Epidermal melanocyte (primary cell): ENCODE measurements around the gene GPM6B.

Experiments
- DNase-seq: peaks from one replicate; pipeline ENCODE4 v3.0.0; 2011; ENCODE audit warnings: low spot score; ENCODE audit not compliant: insufficient read length

GPM6B gene

GRCh38 chrX:13770013-13770535 lies 46.8 kb downstream of the GPM6B start:
- DNase-seq = no peak

DNA sequence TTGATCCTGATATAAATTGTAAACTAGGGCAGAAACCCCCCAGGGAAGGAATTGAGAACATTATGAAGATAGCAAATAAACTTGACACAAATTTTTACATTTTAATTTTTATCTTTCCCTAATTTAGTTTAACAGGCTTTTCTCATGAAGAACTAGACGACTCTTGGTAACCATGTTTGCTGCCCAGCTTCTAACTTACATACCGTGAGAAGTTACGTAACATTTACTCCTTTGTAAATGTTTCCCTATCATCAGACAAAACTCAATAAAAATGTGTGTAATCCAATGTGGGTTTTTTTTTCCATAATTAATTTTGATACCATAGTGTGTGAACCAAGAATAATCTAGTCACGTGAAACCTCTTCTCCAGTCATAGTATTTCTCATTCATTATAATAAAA lies 48.0 kb downstream of the GPM6B start:
- no peak for DNase-seq

DNA sequence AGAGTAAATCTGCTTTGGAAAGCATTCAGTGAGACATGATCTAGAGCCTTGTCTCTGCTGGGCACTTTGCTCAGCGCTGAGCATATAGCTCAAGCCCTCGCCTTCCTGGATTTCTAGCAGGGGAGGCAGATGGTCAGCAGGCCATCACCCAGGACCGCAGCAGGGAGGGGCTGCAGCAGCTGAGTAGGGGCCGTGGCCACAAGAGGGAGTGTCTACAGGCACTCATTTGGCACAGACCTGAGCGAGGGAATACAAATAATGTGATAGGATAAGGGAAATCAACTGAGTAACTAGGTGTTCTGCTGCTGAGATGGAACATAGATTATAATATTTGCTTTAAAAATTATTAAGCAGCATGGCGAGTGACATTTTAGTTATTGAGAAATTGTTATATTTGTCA lies 52.1 kb downstream of the GPM6B start:
- no peak for DNase-seq

- DNase-seq = no peak
Measured at GRCh38 chrX:13764281-13764680, 52.6 kb downstream of the GPM6B start.

DNA sequence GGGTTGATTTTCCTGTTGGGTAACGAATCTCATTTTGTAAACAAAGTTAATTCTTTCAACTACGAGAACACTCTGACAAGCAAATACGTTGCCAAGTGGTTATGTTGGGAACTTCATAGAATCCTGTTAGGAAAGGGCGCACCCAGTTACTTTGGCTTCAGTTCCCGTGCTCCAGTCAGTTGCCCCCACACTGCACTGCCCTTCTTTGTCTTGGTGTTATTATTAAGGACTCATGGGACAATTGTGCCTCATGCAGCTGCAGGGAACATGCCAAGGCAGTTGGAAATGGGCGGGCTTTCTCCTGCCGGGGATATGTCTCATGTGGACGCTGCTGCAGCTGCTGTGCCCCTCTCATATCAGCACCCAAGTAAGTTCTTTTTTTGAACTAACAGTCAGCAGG lies 53.4 kb downstream of the GPM6B start:
- DNase-seq = no peak

DNA sequence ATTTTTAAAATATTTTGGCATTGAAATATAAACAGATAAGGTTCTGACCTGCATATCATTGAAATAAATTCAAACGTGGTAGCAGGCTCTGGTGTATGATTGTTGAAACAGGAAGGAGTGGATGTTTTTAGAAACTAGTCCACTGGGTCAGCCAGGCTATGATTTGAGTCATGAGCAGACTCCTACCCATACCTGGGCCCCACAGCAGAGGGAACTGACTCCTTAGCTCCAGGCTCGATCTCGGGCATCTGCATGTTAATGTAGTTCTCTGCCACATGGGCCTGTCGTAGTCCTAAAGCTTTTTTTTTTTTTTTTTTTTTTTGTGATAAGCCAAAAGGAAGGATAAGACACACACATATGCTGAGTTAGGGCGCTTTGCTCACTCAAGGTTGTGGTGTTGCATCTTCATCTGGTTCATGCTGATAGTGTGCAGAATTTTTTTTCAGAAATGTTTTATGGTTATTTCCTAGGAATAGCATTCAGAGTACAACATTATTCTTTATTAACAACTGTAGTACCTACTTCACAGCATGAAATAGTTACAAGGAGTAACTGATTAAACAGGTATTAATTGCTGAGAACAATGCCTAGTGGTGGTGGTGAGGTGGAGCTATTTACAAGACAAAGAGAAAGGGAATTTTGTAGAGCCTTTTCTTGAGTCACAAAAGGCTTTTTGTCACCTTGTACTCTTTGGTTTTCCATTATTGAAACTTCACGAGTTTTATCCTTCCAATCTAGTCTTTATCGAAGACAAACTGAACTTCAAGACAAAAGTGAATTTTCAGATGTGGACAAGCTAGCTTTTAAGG lies 55.1 kb downstream of the GPM6B start:
- no peak for DNase-seq

DNA sequence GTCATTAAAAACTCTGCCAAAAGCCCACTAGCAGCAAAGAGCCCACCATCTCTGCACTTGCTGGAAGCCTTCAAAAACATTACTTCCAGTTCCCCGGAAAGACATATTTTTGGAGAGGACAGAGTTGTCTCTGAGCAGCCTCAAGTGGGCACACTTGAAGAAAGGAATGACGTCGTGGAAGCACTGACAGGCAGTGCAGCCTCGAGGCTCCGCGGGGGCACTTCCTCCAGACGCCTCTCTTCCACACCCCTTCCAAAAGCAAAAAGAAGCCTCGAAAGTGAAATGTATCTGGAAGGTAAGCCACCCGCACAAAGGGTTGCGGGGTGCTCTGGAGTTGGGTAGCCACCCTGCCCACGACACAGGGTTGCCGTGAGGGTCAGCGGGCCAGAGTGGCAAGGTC lies 56.5 kb downstream of the GPM6B start:
- DNase-seq = no peak

DNA sequence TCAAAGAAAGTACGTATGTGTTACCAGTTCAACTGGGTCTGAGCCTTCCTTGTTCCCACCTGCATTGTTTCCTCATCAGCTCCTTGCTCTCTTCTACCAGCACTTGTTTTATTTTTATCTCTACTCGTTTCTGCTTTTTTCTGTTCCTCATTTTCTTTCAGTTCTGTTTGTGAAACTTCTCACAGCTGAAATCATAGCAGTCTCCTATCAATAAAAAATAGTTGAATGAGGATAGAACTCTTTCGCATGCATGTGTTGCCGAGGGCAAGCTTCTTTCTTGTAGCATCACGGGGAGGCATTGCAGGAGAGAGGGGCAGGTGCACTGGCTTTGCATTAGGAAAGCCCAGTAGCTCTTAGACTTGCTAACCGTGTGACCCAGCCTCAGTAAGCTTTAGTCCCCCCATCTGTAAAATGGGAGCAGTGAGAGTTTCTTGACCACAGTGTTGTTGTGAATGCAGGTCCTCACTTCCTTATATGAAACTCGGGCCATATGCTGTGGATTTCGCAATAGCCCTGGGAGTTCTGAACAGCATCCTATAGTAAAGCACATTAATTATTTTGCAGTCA lies 57.7 kb downstream of the GPM6B start:
- no peak for DNase-seq

DNA sequence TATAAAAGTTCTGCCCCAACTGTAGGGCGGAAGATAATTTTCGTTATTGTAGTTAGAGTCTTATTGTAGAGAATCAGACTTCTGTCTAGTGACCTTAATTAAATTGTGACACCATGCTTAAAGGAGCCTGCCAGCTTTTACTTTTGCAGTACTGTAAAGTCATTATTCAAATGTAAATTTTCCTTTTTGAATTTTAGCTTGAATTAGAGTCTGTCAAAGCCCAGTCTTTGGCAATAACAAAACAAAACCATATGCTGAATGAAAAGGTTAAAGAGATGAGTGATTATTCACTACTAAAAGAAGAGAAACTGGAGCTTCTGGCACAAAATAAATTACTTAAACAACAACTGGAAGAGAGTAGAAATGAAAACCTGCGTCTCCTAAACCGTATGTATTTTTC lies 60.5 kb downstream of the GPM6B start:
- DNase-seq = no peak

DNA sequence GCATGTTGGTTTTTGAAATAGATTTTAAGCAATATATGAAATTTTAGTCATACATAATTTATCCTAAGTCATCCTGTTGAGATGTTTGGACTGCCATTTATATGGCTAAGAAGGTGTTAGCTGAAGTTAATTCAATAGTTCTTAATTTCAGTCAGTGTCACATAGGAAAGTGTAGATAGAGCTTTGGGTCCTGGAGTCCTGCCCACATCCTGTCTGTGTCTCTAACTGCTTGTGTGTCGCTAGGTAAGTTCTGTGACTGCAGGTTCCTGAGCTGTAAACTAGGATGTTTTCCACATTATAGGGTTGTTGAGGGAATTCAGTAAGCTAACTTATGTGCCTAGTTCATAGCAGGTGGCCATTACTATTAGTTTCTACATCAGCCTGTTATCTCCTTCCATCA lies 61.6 kb downstream of the GPM6B start:
- no peak for DNase-seq

- no peak for DNase-seq
Measured at GRCh38 chrX:13754765-13755164, 62.1 kb downstream of the GPM6B start.

DNA sequence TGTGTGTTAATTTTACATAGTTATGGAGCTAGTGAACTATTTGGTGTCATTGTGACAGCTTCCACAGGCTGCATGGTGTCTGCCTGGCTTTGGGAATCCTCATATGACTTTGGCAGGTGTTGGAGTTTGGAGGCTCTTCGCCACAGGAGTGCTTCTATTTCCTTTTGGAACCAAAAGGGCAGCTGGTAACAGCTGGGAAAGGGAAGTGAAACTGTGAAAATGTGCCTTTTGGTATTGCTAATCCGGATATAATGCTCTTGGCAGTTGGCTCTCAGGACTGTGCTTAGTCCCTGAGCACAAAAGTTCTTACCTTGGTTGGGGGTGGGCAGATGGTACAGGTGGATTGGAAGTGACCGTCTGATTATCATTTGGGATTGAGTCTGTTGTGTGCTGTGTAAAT lies 64.2 kb downstream of the GPM6B start:
- DNase-seq = no peak

DNA sequence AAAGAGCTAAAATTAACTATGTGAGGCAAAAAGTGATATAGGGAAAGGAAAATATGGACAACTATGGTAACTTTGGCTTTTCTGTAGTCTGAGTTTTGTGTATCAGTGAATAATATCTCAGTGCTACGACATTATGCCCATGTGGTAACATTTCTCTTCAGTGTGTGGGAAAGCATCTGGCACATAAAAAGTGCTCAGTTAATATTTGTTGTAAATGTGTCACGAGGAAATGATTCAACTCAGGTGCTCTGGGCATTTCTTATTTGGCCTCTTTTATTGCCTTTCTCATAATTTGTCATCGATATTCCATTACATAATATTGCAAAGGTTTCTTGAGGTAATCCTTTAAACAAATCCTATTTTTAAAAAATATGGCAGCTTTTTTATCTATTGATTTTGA lies 64.8 kb downstream of the GPM6B start:
- DNase-seq = no peak

- DNase-seq = no peak
Measured at GRCh38 chrX:13750812-13751211, 66.1 kb downstream of the GPM6B start.

DNA sequence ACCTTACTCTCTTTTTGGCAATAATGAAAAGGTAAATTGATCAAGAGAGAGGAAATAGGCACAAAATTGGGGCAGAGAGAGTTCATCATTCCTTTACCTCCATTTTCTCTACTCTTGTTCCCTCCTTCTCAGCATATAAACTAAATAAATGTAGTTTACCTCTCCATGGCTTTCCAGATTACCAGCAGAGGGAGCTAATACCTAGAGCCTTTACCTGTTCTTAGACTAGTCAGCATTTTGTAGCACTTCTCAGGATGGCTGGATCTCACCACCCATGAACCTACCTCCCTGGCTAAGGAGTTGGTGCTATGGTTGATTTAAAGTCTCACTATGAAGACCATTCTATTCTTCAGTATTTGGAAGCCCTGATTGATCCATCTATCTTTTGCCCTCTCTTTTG lies 66.7 kb downstream of the GPM6B start:
- peak; percentile 26 for DNase-seq

DNA sequence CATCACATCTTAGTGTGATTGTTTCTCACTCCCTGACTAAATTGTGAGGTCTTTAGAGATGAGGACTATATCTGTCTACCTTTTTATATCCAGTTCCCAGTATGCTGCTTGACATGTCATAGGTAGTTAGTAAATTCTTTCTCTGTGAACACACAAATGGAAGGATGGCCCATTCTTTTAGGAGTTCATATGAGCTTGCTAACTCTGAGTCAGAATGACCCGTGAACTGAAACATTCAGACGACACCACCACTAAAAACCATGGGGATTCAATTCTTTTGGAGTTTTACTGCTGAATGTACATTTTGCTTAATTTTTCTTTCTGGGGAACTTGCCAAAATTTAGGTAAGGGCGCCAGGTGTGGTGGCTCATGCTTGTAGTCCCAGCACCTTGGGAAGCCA lies 68.4 kb downstream of the GPM6B start:
- no peak for DNase-seq

DNA sequence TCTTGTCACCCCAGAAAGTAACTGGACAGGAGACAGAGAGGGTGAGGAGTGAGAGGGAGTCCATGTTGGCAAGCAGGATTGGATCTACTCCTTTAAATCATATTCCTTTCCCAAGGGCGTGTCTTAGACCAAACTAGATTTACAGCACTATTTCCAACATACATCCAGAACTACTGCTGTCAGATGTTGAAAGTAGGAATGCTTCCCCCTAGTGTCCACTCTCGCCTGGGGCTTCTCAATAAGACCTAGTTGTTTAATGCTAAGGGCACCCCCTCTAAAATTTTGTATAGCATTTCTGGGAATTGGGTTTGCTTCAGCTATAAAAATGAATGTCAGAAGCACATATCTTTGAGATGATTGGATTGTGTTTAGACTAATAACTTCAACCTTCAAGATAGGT lies 69.1 kb downstream of the GPM6B start:
- DNase-seq = peak; percentile 23

GRCh38 chrX:13742397-13743176 lies 74.3 kb downstream of the GPM6B start:
- no peak for DNase-seq

DNA sequence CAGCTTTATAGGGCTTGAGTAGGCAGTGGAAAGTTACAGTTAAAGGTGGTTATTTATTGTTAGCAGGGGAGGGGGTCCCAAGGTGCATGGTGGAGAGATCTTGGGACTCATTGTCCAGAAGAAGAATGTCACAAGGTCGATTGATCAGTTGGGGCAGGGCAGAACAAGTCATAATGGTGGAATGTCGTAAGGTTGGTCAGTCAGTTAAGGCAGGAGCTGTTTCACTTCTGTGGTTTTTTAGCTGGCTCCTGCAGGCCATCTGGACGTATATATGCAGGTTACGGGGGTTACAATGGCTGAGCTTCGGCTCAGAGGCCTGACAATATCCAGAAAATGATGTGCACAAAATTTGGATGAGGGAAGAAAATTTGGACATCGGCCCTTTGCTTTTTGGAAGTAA lies 75.2 kb downstream of the GPM6B start:
- DNase-seq = no peak

GRCh38 chrX:13734278-13735172 lies 82.4 kb downstream of the GPM6B start, which contains the start of the genes OFD1 and TRAPPC2:
Gene OFD1, plus strand, starts transcription at chrX:13734748. Its CDS starts 324 bp downstream, at chrX:13735072.
Gene TRAPPC2, minus strand, starts transcription at chrX:13734620. Its CDS starts 14,657 bp downstream, at chrX:13719963.
- DNase-seq = peak; percentile 74

GRCh38 chrX:13733506-13733905 lies 83.4 kb downstream of the GPM6B start:
- DNase-seq = no peak
